ENCODE measurements around the gene RBMS3.
"Not testable (repeated sequence)": the region's sequence is repeated elsewhere in the genome, so short reads cannot be mapped to it uniquely, and the experiment has no call there.

Gene RBMS3

GRCh38 chr3:29429055-29429679, 148.3 kb downstream of the RBMS3 start:
- no peak for DNase-seq (ENCODE audit: low read depth in 2 of 2)

GRCh38 chr3:29430558-29430971, 149.7 kb downstream of the RBMS3 start:
- no peak for DNase-seq (ENCODE audit: low read depth in 2 of 2)

GRCh38 chr3:29436612-29437323, 155.9 kb downstream of the RBMS3 start:
- DNase-seq (ENCODE audit: low read depth in 2 of 2), result no peak

- no peak for DNase-seq (ENCODE audit: low read depth in 2 of 2)
Observed at GRCh38 chr3:29438580-29438979, 157.7 kb downstream of the RBMS3 start.

GRCh38 chr3:29440413-29441305, 159.8 kb downstream of the RBMS3 start:
- DNase-seq (ENCODE audit: low read depth in 2 of 2), result no peak

GRCh38 chr3:29441422-29441821, 160.6 kb downstream of the RBMS3 start:
- DNase-seq (ENCODE audit: low read depth in 2 of 2), result no peak

GRCh38 chr3:29447946-29448627, 167.2 kb downstream of the RBMS3 start:
- no peak for DNase-seq (ENCODE audit: low read depth in 2 of 2)

- DNase-seq (ENCODE audit: low read depth in 2 of 2), result no peak
Observed at GRCh38 chr3:29451920-29452319, 171.0 kb downstream of the RBMS3 start.

- no peak for DNase-seq (ENCODE audit: low read depth in 2 of 2)
Observed at GRCh38 chr3:29452934-29453283, 172.0 kb downstream of the RBMS3 start.

GRCh38 chr3:29453284-29454001, 172.6 kb downstream of the RBMS3 start:
- DNase-seq (ENCODE audit: low read depth in 2 of 2), result no peak

- no peak for DNase-seq (ENCODE audit: low read depth in 2 of 2)
Observed at GRCh38 chr3:29454161-29454611, 173.3 kb downstream of the RBMS3 start.

GRCh38 chr3:29456901-29457300, 176.0 kb downstream of the RBMS3 start:
- no peak for DNase-seq (ENCODE audit: low read depth in 2 of 2)

- no peak for DNase-seq (ENCODE audit: low read depth in 2 of 2)
Observed at GRCh38 chr3:29463304-29463703, 182.4 kb downstream of the RBMS3 start.

GRCh38 chr3:29465836-29466235, 185.0 kb downstream of the RBMS3 start:
- DNase-seq (ENCODE audit: low read depth in 2 of 2), result no peak

- no peak for DNase-seq (ENCODE audit: low read depth in 2 of 2)
Observed at GRCh38 chr3:29466442-29466841, 185.6 kb downstream of the RBMS3 start.

- no peak for DNase-seq (ENCODE audit: low read depth in 2 of 2)
Observed at GRCh38 chr3:29468187-29468586, 187.3 kb downstream of the RBMS3 start.

GRCh38 chr3:29473481-29474170, 192.8 kb downstream of the RBMS3 start:
- not testable (repeated sequence) for DNase-seq (ENCODE audit: low read depth in 2 of 2)

GRCh38 chr3:29475305-29475840, 194.5 kb downstream of the RBMS3 start:
- DNase-seq (ENCODE audit: low read depth in 2 of 2), result no peak

GRCh38 chr3:29475854-29476253, 195.0 kb downstream of the RBMS3 start:
- DNase-seq (ENCODE audit: low read depth in 2 of 2), result no peak

GRCh38 chr3:29478611-29479010, 197.7 kb downstream of the RBMS3 start:
- DNase-seq (ENCODE audit: low read depth in 2 of 2), result no peak
